GM19238 (cell line): Measurements from ENCODE around the gene RPL13A.

ENCODE experiments used
- DNase-seq: peaks from one replicate; pipeline ENCODE4 v3.0.0; 2011; ENCODE audit warnings: low spot score; ENCODE audit not compliant: insufficient read length

RPL13A gene

DNA sequence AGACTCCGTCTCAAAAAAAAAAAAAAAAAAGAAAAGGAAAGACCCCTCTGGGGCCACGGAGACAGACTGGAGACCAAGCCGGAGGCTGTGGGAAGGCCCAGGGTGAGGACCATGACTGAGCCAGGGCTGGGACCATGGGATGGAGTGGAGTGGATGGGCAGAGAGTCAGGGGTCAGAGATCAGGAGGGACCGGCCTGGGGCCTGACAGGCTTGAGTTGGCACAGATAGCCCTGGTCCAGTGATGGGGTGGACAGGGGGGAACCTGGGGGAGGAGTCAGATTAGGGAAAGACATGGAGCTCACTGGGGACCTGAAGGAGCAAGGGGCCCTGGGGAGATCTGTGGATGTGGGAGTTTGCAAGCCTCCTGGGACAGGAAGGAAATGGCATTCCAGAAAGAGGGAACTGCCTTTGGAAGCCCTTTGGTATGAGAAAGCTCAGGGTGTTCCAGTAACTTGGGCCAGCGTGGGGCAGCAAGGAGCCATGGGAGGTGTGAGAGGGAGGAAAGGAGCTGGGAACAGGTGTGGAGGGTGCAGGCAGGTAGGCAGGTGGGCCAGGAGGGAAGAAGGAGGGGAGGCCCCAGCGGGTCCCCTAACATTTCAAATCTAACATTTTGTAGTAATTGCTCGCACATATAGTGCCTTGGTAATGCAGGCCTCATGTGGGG lies 6.3 kb upstream of the RPL13A start:
- no peak for DNase-seq

DNA sequence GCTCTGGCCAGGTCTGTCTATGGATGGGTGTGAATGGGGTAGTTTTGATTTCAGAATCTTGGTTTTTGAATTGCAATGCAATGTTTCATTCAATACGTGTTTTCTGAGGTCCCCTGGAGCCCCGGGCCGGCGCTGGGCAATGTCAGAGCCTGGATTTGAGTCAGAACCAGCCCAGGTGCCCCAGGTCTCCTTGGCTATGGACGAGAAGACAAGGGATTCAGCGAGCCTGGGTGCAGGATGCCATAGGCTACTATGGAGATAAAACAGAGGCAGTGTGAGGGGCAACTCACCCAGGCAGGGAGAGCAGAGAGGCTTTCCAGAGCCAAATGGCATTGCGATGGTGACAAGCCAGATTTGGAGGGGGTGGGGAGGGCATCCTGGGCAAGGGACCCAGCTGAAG lies 1.2 kb upstream of the RPL13A start:
- no peak for DNase-seq

DNA sequence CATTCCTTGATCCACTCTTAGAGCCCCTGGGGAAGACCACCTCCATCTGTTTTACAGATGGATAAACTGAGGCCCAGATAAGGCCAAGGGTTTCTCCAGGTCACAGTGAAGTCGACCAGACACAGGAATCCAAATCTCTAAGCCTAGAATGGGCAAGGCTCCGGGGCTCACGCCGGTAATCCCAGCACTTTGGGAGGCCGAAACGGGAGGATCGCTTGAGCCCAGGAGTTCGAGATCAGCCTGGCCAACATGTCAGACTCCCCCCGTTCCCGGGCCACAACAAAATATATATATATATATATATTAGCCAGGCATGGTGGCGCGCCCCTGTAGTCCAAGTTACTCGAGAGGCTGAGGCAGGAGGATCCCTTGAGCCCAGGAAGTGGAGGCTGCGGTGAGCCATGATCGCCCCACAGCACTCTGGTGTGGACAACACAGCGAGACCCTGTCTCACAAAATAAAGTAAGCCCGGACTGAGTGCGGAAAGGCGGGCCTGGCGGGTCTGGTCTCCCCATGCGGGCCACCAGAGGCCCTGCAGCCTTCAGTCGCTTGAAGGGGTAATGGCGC lies 615 bp upstream of the RPL13A start:
- no peak for DNase-seq

DNA sequence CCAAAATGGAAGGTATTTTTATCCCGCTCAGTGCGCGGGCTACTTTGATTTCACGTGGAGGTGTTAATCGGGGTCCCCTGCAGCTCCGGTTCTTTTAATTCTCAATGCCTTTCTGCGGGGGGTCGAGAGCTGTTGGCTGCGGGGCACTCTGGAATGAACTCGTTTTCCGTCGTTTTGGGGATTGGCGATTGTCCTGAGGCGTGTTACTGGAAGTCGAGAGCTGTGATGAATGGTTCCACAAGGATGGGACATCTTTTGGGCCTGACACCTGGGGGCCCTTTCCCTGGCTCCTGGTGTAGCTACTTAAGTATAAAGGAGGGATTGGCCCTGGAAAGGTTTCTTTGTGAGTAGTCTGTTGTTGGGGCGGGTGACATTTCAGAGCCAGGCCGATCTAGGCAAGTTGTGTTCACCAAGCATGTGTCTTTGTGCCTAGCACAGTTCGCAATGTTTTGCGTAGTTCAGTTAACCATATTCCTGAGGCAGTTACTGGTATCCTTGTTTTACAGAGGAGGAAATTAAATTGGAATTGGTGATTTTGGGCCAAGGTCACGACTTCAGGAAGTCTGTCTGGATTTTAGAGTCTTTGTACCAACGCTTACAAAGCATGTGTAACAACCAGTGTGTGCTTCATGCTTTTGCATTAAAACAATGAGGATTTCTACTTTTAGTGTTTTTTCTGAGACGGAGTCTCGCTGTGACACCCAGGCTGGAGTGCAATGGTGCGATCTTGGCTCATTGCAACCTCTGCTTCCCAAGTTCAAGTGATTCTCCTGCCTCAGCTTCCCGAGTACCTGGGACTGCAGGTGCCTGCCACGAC lies 846 bp downstream of the RPL13A start:
- DNase-seq = no peak

DNA sequence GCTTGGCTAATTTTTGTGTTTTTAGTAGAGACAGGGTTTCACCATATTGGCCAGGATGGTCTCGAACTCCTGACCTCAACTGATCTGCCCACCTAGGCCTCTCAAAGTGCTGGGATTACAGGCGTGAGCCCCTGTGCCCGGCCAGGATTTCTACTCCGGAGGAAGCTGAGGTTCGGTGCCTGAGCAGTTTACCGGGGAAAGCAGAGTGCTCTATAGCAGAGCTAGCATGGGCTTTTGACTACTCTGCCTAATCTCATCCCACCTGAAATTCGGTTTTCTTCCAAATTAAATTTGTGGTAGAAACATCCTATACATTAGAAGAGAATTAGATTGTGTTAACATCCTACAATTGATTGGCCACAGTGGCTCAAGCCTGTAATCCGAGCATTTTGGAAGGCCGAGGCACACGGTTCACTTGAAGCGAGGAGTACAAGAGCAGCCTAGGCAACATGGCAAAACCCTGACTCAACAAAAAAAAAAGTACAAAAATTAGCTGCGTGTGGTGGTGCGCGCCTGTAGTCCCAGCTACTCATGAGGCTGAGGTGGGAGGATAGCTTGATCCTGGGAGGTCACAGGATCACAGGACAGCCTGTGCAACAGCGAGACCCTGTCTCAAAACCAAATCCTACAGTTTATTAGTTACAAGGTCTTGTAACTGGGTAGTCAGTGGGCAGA lies 1.6 kb downstream of the RPL13A start:
- DNase-seq = no peak

DNA sequence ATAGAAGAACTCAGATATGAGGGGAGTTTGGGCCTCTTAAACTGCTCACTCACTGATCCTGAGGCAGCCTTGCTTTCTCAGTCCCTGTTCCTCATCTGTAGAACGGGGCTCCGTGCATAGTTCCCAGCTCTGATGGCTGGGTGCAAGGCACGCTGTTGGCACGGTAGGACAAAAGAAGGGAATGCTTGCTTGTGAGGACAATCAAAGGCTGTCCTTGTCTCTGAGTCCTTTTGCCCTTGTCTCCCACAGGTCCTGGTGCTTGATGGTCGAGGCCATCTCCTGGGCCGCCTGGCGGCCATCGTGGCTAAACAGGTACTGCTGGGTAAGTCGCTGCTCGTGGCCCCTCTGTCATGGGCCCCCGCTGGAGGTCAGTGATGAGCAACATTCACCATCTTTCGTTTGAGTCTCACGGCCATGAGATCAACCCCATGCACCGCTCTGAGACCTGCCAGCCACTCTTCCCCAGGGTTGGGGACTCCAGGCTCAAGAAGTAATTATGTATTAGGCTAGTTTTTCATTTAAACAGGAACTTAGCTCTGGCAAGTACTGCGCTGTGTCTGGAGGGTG lies 2.3 kb downstream of the RPL13A start:
- DNase-seq = no peak

DNA sequence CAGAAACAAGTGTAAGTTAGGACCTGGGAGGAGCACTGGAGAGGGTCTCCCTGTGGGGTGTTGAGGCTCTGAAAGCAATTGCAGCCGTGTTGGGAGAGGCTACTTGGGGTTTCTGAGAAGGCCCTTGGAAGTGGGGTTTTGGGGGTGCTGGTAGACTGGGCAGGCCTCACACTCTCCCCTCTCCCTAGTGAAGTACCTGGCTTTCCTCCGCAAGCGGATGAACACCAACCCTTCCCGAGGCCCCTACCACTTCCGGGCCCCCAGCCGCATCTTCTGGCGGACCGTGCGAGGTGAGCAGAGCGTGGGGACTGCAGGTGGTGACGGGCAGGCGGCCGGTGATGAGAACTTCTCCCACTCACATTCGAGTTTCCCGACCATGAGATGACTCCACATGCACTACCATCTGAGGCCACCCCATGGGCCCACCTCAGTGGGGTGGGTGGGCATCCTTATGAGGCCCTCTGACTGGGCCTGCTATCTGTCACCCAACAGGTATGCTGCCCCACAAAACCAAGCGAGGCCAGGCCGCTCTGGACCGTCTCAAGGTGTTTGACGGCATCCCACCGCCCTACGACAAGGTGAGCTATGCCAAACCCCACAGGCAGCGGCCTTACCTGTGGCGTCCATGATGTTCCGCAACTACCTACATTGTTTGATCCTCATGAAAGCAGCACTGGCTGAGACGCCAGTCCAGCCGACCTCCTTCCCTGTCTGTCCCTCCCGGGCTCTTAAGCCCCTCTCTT lies 3.0 kb downstream of the RPL13A start:
- DNase-seq = no peak

DNA sequence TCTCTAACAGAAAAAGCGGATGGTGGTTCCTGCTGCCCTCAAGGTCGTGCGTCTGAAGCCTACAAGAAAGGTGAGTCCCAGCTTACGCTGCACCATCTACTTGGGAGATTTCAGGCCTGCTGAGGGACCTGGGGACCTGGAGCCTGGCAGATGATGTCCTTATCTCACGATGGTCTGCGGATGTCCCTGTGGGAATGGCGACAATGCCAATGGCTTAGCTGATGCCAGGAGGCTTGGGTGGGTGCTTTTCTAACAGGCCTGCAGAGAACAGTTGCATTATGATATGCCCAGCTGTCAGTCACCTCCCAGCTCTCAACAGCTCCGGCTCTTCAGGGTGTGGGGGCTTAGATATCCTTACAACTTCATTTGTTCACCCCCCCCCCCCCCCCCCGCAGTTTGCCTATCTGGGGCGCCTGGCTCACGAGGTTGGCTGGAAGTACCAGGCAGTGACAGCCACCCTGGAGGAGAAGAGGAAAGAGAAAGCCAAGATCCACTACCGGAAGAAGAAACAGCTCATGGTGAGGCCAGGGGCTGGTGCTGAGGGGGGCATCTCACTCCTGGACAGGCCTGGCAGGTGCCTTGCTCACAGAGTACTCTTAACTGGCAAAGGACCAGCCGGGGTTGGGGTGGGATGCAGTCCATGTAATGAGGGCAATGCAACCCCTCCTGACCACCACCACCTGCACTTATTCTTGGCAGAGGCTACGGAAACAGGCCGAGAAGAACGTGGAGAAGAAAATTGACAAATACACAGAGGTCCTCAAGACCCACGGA lies 3.8 kb downstream of the RPL13A start:
- DNase-seq = no peak

DNA sequence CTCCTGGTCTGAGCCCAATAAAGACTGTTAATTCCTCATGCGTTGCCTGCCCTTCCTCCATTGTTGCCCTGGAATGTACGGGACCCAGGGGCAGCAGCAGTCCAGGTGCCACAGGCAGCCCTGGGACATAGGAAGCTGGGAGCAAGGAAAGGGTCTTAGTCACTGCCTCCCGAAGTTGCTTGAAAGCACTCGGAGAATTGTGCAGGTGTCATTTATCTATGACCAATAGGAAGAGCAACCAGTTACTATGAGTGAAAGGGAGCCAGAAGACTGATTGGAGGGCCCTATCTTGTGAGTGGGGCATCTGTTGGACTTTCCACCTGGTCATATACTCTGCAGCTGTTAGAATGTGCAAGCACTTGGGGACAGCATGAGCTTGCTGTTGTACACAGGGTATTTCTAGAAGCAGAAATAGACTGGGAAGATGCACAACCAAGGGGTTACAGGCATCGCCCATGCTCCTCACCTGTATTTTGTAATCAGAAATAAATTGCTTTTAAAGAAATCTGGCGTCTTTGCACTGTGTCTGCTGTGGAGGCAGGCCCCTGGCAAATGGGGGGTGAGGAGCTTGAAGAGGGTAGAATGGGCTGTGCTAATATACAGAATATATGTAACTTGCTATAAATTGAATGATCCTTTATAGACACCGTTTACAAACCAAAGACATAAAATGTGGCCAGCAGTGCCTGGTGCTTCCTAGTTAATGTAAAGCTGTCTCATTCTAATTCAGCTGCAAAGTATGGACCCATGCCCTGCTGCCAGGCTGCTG lies 4.6 kb downstream of the RPL13A start:
- DNase-seq = no peak

DNA sequence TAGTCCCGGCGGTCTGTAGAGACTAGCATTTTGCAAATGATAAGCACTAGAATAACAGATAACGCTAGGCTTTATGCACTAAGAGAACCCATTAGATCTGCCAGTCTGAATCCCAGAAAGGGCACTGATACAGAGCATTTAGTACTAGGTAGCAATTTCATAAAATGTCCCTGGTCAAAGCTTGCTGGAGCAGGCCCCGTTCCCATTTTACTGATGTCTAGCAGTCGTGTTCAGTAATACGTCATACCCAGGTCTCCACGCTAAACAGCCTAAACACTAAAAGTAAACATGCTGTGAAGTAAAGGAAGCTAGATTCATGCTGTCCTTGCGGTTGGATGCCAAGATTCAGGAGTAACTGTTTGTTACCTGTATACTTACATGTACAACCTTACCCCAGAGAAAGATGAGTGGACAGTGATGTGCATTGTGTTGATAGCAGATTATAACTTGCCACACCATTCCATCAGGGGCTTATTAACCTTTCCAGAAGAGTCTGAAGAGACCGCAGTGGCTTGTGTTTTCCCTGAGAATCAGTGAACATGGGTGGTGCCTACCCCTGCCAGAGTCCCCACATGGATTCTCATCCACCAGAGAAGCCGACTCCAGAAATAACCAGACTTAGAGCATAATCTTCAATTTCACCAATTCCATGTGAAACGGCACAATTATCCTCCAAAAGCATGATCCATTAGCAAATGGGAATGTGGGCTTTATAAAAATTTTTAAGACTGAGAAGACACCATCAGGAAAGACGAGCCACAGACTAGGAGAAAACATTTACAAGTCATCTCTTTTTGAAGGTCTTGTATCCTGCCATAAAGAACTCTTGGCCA lies 5.4 kb downstream of the RPL13A start:
- DNase-seq = no peak

DNA sequence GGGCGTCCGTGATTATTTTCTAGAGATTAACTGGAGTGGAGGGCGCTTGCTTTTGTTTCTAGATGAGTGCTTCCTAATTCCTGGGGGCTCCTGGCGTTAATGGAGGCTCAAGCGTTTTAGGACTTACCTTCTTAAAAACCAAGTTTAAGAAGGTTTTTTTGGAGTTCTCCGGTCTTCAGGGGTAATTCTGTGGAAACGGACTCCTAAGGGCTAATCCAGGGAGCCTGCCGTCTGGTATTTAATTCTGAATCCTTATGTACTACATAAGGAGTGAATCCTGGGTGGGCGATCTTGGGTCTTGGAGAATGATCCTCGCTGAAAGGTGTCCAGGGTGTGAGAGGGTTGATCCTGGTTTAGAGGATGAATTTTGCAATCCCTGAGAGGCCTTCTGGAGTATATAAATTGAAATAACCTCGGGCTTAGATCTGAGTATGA lies 9.2 kb downstream of the RPL13A start:
- DNase-seq = no peak

DNA sequence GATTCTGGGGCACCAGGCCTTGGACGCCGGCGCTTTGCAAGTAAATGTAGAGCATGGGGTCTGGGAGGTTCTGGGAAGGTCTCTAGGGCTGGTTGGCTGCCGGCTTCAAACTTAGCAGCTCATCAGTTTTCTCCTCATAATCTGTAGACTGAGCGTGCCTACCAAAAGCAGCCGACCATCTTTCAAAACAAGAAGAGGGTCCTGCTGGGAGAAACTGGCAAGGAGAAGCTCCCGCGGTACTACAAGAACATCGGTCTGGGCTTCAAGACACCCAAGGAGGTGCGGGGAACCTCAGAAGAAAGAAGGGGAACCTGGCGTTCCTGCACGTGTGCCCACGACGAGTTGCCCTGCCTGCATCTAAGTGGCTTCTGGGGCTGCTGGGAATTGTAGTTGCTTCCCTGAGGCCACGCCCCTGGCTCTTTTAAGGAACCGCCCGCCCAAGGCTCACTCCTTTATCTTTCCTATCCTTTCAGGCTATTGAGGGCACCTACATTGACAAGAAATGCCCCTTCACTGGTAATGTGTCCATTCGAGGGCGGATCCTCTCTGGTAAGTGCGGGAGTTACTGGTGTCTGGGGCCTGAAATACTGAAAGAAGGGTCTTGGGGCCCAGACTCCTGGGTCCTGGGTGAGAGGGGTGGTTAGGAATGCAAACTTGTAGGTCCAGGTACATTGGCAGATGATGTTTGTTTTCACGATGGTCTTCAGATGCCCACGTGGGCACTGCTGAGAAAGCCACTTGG lies 9.8 kb downstream of the RPL13A start:
- DNase-seq = no peak

DNA sequence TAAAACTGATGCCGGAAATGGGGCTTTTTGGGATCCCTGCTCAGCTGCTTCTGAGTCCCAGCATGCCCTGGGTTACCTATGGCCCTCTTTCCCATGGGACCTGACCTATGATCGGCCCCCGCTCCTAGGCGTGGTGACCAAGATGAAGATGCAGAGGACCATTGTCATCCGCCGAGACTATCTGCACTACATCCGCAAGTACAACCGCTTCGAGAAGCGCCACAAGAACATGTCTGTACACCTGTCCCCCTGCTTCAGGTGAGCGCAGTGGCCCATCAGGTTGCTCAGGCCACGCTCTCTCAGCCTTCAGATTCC lies 10.3 kb downstream of the RPL13A start:
- no peak for DNase-seq

DNA sequence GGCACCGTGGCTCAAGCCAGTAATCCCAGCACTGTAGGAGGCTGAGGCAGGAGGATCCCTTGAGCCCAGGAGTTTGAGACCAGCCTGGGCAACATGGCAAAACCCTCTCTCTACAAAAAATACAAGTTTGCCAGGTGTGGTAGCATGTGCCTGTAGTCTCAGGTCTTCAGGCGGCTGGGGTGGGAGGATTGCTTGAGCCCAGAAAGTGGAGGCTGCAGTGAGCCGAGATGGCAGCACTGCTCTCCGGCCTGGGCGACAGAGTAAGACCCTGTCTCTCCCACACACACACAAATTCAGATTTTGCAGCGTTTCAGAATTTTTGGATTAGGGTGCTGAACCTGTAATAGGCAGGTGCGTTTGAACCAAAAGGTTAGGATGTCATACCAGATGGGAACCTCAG lies 11.1 kb downstream of the RPL13A start:
- DNase-seq = no peak

DNA sequence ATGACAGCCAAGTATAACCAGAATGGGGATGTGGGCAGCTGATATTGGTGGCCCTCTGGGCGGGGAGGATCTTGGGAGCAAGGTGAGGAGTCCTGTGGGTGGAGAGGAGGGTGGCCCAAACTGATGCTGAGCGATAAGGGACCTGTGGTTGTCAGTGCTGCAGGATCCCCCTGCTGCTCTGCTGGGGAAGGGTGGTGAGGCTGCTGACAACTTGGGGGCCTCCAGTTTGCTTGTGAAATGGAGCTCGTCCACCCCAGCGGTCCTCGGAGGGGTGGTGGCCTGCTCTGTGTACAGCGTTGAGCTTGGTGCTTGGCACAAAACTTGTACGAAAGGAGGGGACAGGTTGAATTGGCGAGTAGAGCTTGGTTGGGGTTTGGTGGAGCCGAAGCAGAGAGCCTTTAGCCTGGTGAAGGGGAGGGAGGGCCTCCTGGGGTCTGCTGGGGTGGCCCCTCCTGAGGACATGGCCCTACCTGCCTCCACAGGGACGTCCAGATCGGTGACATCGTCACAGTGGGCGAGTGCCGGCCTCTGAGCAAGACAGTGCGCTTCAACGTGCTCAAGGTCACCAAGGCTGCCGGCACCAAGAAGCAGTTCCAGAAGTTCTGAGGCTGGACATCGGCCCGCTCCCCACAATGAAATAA lies 11.7 kb downstream of the RPL13A start:
- DNase-seq = no peak

DNA sequence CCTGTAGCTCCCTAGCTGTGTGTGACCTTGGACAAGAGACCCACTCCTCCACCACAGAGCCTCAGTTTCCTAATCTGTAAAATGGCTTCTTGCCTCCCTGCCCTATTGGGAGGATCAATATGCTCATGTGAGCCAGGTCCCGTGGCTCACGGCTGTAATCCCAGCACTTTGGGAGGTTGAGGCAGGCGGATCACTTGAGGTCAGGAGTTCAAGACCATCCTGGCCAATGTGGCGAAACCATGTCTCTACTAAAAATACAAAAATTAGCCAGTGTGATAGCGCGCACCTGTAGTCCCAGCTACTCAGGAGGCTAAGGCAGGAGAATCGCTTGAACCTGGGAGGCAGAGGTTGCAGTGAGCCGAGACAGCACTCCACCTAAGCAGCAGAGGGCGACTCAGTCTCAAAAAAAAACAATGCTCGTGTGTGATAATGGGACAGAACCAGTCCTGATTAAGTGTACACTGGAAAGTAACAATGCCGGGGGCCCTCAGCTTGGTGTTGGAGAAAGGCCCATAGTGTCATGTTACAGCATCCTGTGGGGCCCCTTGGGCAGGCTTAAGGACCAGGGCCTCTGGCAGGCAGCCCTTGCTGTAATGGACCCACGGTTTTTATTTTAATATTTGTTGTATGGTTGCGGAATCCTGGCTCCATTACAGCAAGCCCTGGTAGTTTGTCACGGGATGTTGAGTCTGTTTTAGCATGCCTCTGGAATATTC lies 15.6 kb downstream of the RPL13A start:
- DNase-seq = no peak

DNA sequence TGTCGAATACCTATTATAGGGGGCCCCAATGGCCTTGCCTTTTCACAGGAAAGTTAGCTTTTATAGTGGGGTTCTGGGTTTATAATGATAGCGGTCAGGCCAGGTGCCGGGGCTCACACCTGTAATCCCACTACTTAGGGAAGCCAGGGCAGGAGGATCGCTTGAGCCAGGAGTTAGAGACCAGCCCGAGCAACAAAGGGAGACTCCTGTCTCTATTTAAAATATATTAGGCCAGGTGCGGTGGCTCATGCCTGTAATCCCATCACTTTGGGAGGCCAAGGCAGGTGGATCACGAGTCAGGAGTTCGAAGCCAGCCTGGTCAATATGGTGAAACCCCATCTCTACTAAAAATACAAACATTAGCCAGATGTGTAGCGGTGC lies 16.2 kb downstream of the RPL13A start:
- DNase-seq = no peak
